ENCODE data around the gene KRT9. TPM values are rescaled to one million over a fixed set of nuclear protein-coding genes. Genes with fewer than 3 reads are reported as not detected.

KRT9 gene
- total and polyA plus RNA-seq, 2 donors (not counting 3 experiments of a cell fraction or from before 2014, with no cell fraction given): not detected

GRCh38 chr17:41575336-41575735, 3.5 kb upstream of the KRT9 start:
- Histone ChIP-seq H4K20me1 (replicated peaks; ENCODE audit: control insufficient read depth, extremely low read depth, insufficient read depth, low read length) (no peaks in the 10 kb centered on the region), H2AFZ (ENCODE audit: low read depth, low read length) (no peak overlapping the region), H3K9me1 (replicated peaks; ENCODE audit: control insufficient read depth, extremely low read depth, insufficient read depth, low read length) (no peaks in the 10 kb centered on the region), H3K9me3 (replicated peaks; ENCODE audit: control insufficient read depth, insufficient read depth, low read length) (no peaks in the 10 kb centered on the region), H3K79me2 (ENCODE audit: control insufficient read depth, insufficient read depth, low read length) (no peaks in the 10 kb centered on the region), H3K36me3 (ENCODE audit: control insufficient read depth in 2 of 2, extremely low read depth in 1 of 2, insufficient read depth in 2 of 2, low read length in 2 of 2) (no peaks in the 10 kb centered on the region), H3K4me3 (replicated peaks in 1 of 3; ENCODE audit: insufficient read depth in 1 of 3, low read depth in 1 of 3, low read length in 3 of 3) (no peak overlapping the region), H3K27ac (ENCODE audit: insufficient read depth, low read depth, low read length) (no peak overlapping the region), H3K4me2 (ENCODE audit: insufficient read depth, low read length) (no peak overlapping the region), H3K9ac (replicated peaks; ENCODE audit: extremely low read depth, insufficient read depth, low read length) (no peak overlapping the region), H3K4me1 (ENCODE audit: control insufficient read depth, extremely low read depth, insufficient read depth, low read length) (no peaks in the 10 kb centered on the region), H3K27me3 (ENCODE audit: control insufficient read depth in 2 of 2, insufficient read depth in 2 of 2, low read length in 2 of 2) (peaks cover 0 to 9% of the 10 kb centered on the region in 2 experiments)
- TF ChIP-seq GATA2 (IDR thresholded peaks at IDR 0.05; ENCODE audit: insufficient read depth, insufficient read length, low read depth, low read length) (no peak), MAX (IDR thresholded peaks at IDR 0.05; ENCODE audit: insufficient read depth, insufficient read length) (no peak), FOS (IDR thresholded peaks at IDR 0.05; ENCODE audit: borderline replicate concordance, insufficient read depth, low read length) (no peak), EZH2 (IDR thresholded peaks at IDR 0.05; ENCODE audit: borderline replicate concordance, low read depth, low read length, severe bottlenecking) (no peak), POLR2AphosphoS5 (IDR thresholded peaks at IDR 0.05; ENCODE audit: insufficient read depth, low read depth, low read length) (no peak), POLR2A (IDR thresholded peaks at IDR 0.05; ENCODE audit: low read depth, low read length) (no peak), MYC (IDR thresholded peaks at IDR 0.05; ENCODE audit: low read depth, low read length) (no peak), JUN (IDR thresholded peaks at IDR 0.05; ENCODE audit: borderline replicate concordance, insufficient read depth, insufficient read length, low read depth) (no peak), CTCF (IDR thresholded peaks at IDR 0.05; ENCODE audit: extremely low read depth in 1 of 2, insufficient read depth in 1 of 2, low read depth in 1 of 2, low read length in 2 of 2) (no peak)
- dilution Hi-C loops (cut with MboI; ENCODE audit: extremely low pct_ligation_motif_present, low sequenced_read_pairs): no loop called here
- BruUV-seq (replicated peaks): no TSS peak
- DNase-seq (ENCODE audit: low read depth, low spot score) (no peak), FAIRE-seq (no peak)
- CTCF ChIA-PET: interaction anchor here (1.0 kb wide), 2 partner anchors 73 to 88 kb away, joined by 3 read pairs; no protein-coding TSS in a partner anchor
- POLR2A ChIA-PET: no interaction called here
- intact Hi-C loops (cut with micrococcal nuclease): no loop called here

Measured in endothelial cell of umbilical vein (primary cell).